GM12878 (cell line): ENCODE data around the gene PPM1A. TPM values are rescaled to one million over a fixed set of nuclear protein-coding genes. Genes with fewer than 3 reads are reported as not detected.

Experiments
- ATAC-seq: fragments of 200-7000 bp; cut with Tn5 transposase; 3 replicates; pipeline ENCODE4 v1.9.1; 2020; ENCODE audit warnings: mild to moderate bottlenecking, moderate library complexity
- Bru-seq: library from RNA; stranded (reverse); fragments of 400-500 nt; gene quantifications from one replicate; lab custom pipeline; 2021; lab: Mats Ljungman, UMichigan
- BruChase-seq, 2 experiments: library from RNA; stranded (reverse); fragments of 400-500 nt; gene quantifications; one replicate each; lab custom pipeline; 2021; lab: Mats Ljungman, UMichigan
- BruUV-seq: library from RNA; stranded (reverse); fragments of 400-500 nt; replicated peaks from 2 replicates; lab custom pipeline; 2021; lab: Mats Ljungman, UMichigan
- CTCF ChIA-PET: fragments of 300-600 bp; sonication (Branson Sonifier 250); formaldehyde crosslinking; extraction: SDS; loops from one replicate; lab custom pipeline; 2021; ENCODE audit warnings: inconsistent platforms; lab: Yijun Ruan, JAX
- POLR2A ChIA-PET: fragments of 350-600 bp; formaldehyde crosslinking; extraction: SDS; loops from one replicate; lab custom pipeline; 2021; ENCODE audit warnings: inconsistent platforms; lab: Charles Lee
- RAD21 ChIA-PET: fragments of 300-600 bp; sonication (Branson Sonifier 250); formaldehyde crosslinking; loops from one replicate; lab custom pipeline; 2023; ENCODE audit warnings: antibody characterized with exemption; ENCODE audit not compliant: unreplicated experiment; lab: Charles Lee
- SMC1A ChIA-PET: fragments of 300-600 bp; sonication (Branson Sonifier 250); formaldehyde crosslinking; loops from one replicate; lab custom pipeline; 2023; ENCODE audit not compliant: unreplicated experiment, uncharacterized antibody; lab: Charles Lee
- DNase-seq: peaks from one replicate; pipeline ENCODE4 v3.0.0-alpha.2; 2011; ENCODE audit warnings: low read depth, low spot score
- FAIRE-seq: peaks from 3 replicates; lab custom pipeline; 2011; peaks lifted over from hg19 to GRCh38; lab: Jason Lieb, UNC
- H2AFZ ChIP-seq: 2 replicates; pipeline ENCODE4 v1.6.0; 2011; ENCODE audit warnings: low read depth, low read length, control low read depth; ENCODE audit not compliant: control insufficient read depth
- H3K27ac ChIP-seq: 2 replicates; pipeline ENCODE4 v1.5.1; 2011; ENCODE audit warnings: control low read depth; ENCODE audit not compliant: control insufficient read depth, insufficient read depth
- H3K27me3 ChIP-seq, 2 experiments: replicated peaks in 1 of 2; 2 replicates each; pipeline versions ENCODE4 v1.6.0 to v1.6.1; 2011; ENCODE audit warnings: low read length in 1 of 2; ENCODE audit not compliant: control insufficient read depth in 2 of 2, insufficient read depth in 2 of 2
- H3K36me3 ChIP-seq, 2 experiments: 2 replicates each; pipeline ENCODE4 v1.5.1; 2011; ENCODE audit warnings: low read length in 1 of 2; ENCODE audit not compliant: control insufficient read depth in 2 of 2, insufficient read depth in 2 of 2
- H3K4me1 ChIP-seq: 2 replicates; pipeline ENCODE4 v1.6.1; 2011; ENCODE audit warnings: mild to moderate bottlenecking, low read length, moderate library complexity, mixed read lengths; ENCODE audit not compliant: control insufficient read depth, insufficient read depth
- H3K4me2 ChIP-seq: 2 replicates; pipeline ENCODE4 v1.6.0; 2011; ENCODE audit warnings: control low read depth; ENCODE audit not compliant: control insufficient read depth, insufficient read depth
- H3K4me3 ChIP-seq: fragments of 200-600 bp; sonication (generic); 2 replicates; pipeline ENCODE4 v1.5.1; 2016
- H3K79me2 ChIP-seq: 2 replicates; pipeline ENCODE4 v1.6.0; 2011; ENCODE audit warnings: low read length; ENCODE audit not compliant: control insufficient read depth, insufficient read depth
- H3K9ac ChIP-seq: 2 replicates; pipeline ENCODE4 v1.8.0; 2011; ENCODE audit warnings: low read length, control low read depth, mixed read lengths; ENCODE audit not compliant: control insufficient read depth, insufficient read depth
- H3K9me3 ChIP-seq: replicated peaks from 3 replicates; pipeline ENCODE4 v1.5.1; 2011; ENCODE audit warnings: mild to moderate bottlenecking, low read length; ENCODE audit not compliant: control insufficient read depth, insufficient read depth
- H4K20me1 ChIP-seq: 2 replicates; pipeline ENCODE4 v1.6.0; 2011; ENCODE audit not compliant: control insufficient read depth, insufficient read depth
- CREB1 ChIP-seq: IDR thresholded peaks from 2 replicates; pipeline ENCODE4 v1.6.1; 2012; ENCODE audit warnings: low read depth, mild to moderate bottlenecking, inconsistent platforms
- HDAC6 ChIP-seq: fragments of 200-600 bp; sonication (generic); IDR thresholded peaks from one replicate; pipeline ENCODE4 v1.8.0; 2017; ENCODE audit warnings: antibody characterized with exemption; ENCODE audit not compliant: unreplicated experiment
- STAT1 ChIP-seq: fragments of 450-650 bp; conservative IDR thresholded peaks from 2 replicates; pipeline ENCODE4 v1.6.1; 2014; ENCODE audit warnings: antibody characterized with exemption, mild to moderate bottlenecking
- SUPT20H ChIP-seq: IDR thresholded peaks from 2 replicates; pipeline ENCODE4 v1.6.1; 2011; ENCODE audit warnings: low read depth, mild to moderate bottlenecking, low read length, moderate library complexity, borderline replicate concordance; ENCODE audit not compliant: control insufficient read depth
- TCF3 ChIP-seq: IDR thresholded peaks from 2 replicates; pipeline ENCODE4 v1.6.1; 2012; ENCODE audit warnings: low read depth, mild to moderate bottlenecking, low read length, borderline replicate concordance; ENCODE audit not compliant: insufficient read depth
- WGBS: methylation state at CpG from one replicate; pipeline ENCODE4 v1.1.6; 2016; ENCODE audit warnings: low lambda C conversion rate; ENCODE audit not compliant: insufficient replicate concordance, insufficient coverage; ENCODE audit errors: missing lambda C conversion rate; 5-methylcytosine and 5-hydroxymethylcytosine counted together
- in situ Hi-C: fragments of 300-500 bp; cut with MboI; formaldehyde crosslinking; loops from 9 replicates; pipeline ENCODE4 v1.14.3; 2018; ENCODE audit warnings: mixed read lengths
- intact Hi-C: fragments of 100-400 bp; cut with micrococcal nuclease; formaldehyde crosslinking; loops from one replicate; pipeline ENCODE4 v1.14.2; 2022; ENCODE audit not compliant: unreplicated experiment
- long read RNA-seq, 2 experiments: library from polyadenylated mRNA; unstranded; transcript quantifications; one replicate each; pipeline ENCODE4 v2.0.0, GENCODE V29; 2019 to 2020
- polyA minus RNA-seq, 3 experiments: library from RNA; depleted of rRNA, polyadenylated mRNA; stranded (reverse); fragments of >200 nt; gene quantifications; 2 replicates each; pipeline ENCODE4 v1.2.3, GENCODE V29; 2011
- polyA plus RNA-seq, 11 experiments: library from polyadenylated mRNA; depleted of rRNA in 4 of 11; unstranded in 6 of 11; stranded (reverse) in 5 of 11; fragments of >200 nt; fragmentation: Nextera tagmentation in 4 of 11; fragmentation: Illumina TruSeq in 1 of 11; extraction: Ambion mirVana in 4 of 11; extraction: Trizol in 1 of 11; gene quantifications; 1 replicate in 1 of 11; 2 replicates in 10 of 11; pipeline versions ENCODE4 v1.2.1 to v1.2.3, GENCODE V29; 2011 to 2016; ENCODE audit warnings: inconsistent platforms in 2 of 11, missing spikeins in 2 of 11, low read depth in 1 of 11
- total RNA-seq, 4 experiments: library from RNA; depleted of rRNA in 3 of 4; stranded (reverse); fragments of >200 nt in 3 of 4; fragmentation: Illumina TruSeq in 1 of 4; extraction: Trizol in 1 of 4; gene quantifications; 2 replicates each; pipeline versions ENCODE4 v1.2.1 to v1.2.3, GENCODE V29; 2013 to 2021
- TF ChIP-seq, protein P1 (sequence below): fragments of 150-350 bp; IDR thresholded peaks from 2 replicates; pipeline ENCODE4 v1.6.1; 2016; ENCODE audit warnings: low read depth, low read length
- TF ChIP-seq, protein P2 (sequence below): fragments of 450-650 bp; IDR thresholded peaks from 2 replicates; pipeline ENCODE4 v1.6.1; 2017; ENCODE audit warnings: mild to moderate bottlenecking, moderate library complexity
- TF ChIP-seq, protein P3 (sequence below): IDR thresholded peaks from 2 replicates; pipeline ENCODE4 v1.6.1; 2012; ENCODE audit warnings: low read depth, low read length, improper control_type of control experiment

The PPM1A gene
- total RNA-seq (2013; cell fraction: nucleolus; rRNA removed), result 212 and 214 TPM in 2 replicates
- total RNA-seq (2014; rRNA removed) (16.8 and 25.3 TPM in 2 replicates), total RNA-seq (2014; rRNA removed; fragmentation: Illumina TruSeq; extraction: Trizol) (35.1 and 35.3 TPM in 2 replicates), total RNA-seq (2021) (66.2 and 73.1 TPM in 2 replicates), polyA plus RNA-seq (2011; rRNA removed) (124 and 181 TPM in 2 replicates), polyA plus RNA-seq (2014; fragmentation: Illumina TruSeq; extraction: Trizol) (55.7 and 77.5 TPM in 2 replicates), polyA plus RNA-seq (2014; fragmentation: Nextera tagmentation; extraction: Ambion mirVana) (10 to 100 TPM; 49.0 to 58.6 TPM), polyA plus RNA-seq (2014; rRNA removed) (40.3 and 45.0 TPM in 2 replicates), polyA plus RNA-seq (2016; fragmentation: Nextera tagmentation; extraction: Ambion mirVana) (10 to 100 TPM; 29.0 to 29.8 TPM), polyA minus RNA-seq (2011; rRNA and poly(A)+ RNA removed) (140 and 261 TPM in 2 replicates), Bru-seq, nascent RNA (percentile 99 among the genes with signal in this experiment), BruChase-seq, experiment 1, labeled RNA remaining after a 6-hour chase (percentile 98 among the genes with signal in this experiment), BruChase-seq, experiment 2, labeled RNA remaining after a 2-hour chase (percentile 98 among the genes with signal in this experiment)
- 48.8 TPM for polyA plus RNA-seq (2011; ENCODE audit: low read depth)
- polyA plus RNA-seq (2011; cell fraction: cytosol; rRNA removed), result 29.7 and 36.5 TPM in 2 replicates
- polyA plus RNA-seq (2011; cell fraction: nucleus; rRNA removed), result 131 and 153 TPM in 2 replicates
- 60.8 and 61.6 TPM in 2 replicates for polyA plus RNA-seq (2012)
- polyA minus RNA-seq (2011; cell fraction: cytosol; rRNA and poly(A)+ RNA removed), result 37.6 and 52.6 TPM in 2 replicates
- 44.7 and 63.4 TPM in 2 replicates for polyA minus RNA-seq (2011; cell fraction: nucleus; rRNA and poly(A)+ RNA removed)
- long read RNA-seq, experiment 1, full-length matches to known transcripts, result 5 of 10 reads
- long read RNA-seq, experiment 1, partial matches to known transcripts, result 3 of 10 reads
- long read RNA-seq, experiment 1, other reads (novel, unspliced or antisense), result 2 of 10 reads
- long read RNA-seq, experiment 2, full-length matches to known transcripts, result 11 of 53 reads
- long read RNA-seq, experiment 2, partial matches to known transcripts, result 14 of 53 reads
- long read RNA-seq, experiment 2, other reads (novel, unspliced or antisense), result 28 of 53 reads

DNA sequence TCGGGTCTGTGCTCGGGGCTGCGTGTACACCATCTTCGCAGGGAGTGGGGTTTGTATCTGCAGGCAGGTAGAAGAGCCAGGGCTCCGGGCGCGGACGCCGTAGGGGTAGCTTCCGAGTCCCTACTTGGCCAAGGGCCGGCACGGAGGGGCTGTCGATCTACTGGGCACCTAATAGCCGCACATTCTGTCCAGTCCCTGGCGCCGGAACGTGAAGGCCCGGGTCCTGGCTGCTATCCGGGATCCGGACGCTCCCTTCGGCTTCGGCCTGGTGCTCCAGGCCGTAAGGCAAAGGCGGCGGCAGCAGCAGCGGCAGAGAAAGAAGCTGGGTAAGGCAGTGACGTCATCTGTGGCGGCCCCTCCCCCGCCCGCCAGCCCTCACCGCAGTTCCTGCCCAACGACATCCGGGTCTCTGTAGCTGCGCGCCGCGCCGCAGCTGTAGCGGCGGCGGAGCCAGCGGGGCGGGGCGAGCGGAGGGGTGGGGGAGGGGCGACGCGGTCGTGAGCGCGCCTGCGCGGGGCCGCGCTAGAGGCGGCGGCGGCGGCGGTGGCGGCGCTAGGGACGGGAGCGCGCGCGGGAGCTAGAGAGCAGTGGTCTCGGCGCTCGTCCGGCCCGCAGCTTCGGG, at the start of gene PPM1A:
Gene PPM1A (plus strand): TSS at position 525 of the 622 bp plus-strand sequence. CDS start 33,483 bp downstream, outside the sequence.
- no peaks in the 10 kb centered on the region; the same call in 2 of the 3 replicates for H3K9me3 ChIP-seq
- in situ Hi-C loops (no loop called here), intact Hi-C loops (loop anchor here (1.0 to 2.0 kb wide), 3 partner anchors 37 to 156 kb away; no protein-coding TSS in a partner anchor)
- ATAC-seq (peak; percentile 69), DNase-seq (peak; percentile 73), FAIRE-seq (peak; percentile 70)
- CTCF ChIA-PET, result interaction anchor here (0.7 to 4.7 kb wide), 11 partner anchors 17 to 313 kb away, joined by 3 to 38 read pairs (median 9); no protein-coding TSS in a partner anchor
- peak within 1 kb of the TSS; percentile 89 for H3K4me2 ChIP-seq
- WGBS, result under 1% methylated on average over 27 of the region's 74 CpGs
- RAD21 ChIA-PET, result interaction anchor here (0.6 to 17.9 kb wide), 21 partner anchors 8 to 309 kb away, joined by 3 to 446 read pairs (median 5); partner anchors contain the start of gene DHRS7
- H3K9ac ChIP-seq, result peak within 1 kb of the TSS; percentile 94
- SMC1A ChIA-PET, result interaction anchor here (0.8 to 7.5 kb wide), 18 partner anchors 9 to 284 kb away, joined by 3 to 117 read pairs (median 8); partner anchors contain the start of gene DHRS7
- no peaks in the 10 kb centered on the region for H4K20me1 ChIP-seq
- peak within 1 kb of the TSS; percentile 76 for H2AFZ ChIP-seq
- peaks cover 13% of the 10 kb centered on the region for H3K4me1 ChIP-seq
- H3K79me2 ChIP-seq, result peaks cover 51% of the 10 kb centered on the region
- POLR2A ChIA-PET, result interaction anchor here (0.7 to 5.7 kb wide), 14 partner anchors 9 to 156 kb away, joined by 3 to 251 read pairs (median 5); partner anchors contain the start of gene PCNX4
- H3K4me3 ChIP-seq, result peak within 1 kb of the TSS; percentile 87
- H3K27me3 ChIP-seq, result no peaks in the 10 kb centered on the region
- no TSS peak for BruUV-seq
- no peaks in the 10 kb centered on the region; a peak in 1 of 4 replicates for H3K36me3 ChIP-seq
- peak within 1 kb of the TSS; percentile 100 for H3K27ac ChIP-seq
- TF ChIP-seq HDAC6 (no peak), TCF3 (no peak), SUPT20H (no peak), CREB1 (peak; percentile 91), STAT1 (no peak; the same call in 1 of the 2 replicates)
- TF ChIP-seq, protein P1, sequence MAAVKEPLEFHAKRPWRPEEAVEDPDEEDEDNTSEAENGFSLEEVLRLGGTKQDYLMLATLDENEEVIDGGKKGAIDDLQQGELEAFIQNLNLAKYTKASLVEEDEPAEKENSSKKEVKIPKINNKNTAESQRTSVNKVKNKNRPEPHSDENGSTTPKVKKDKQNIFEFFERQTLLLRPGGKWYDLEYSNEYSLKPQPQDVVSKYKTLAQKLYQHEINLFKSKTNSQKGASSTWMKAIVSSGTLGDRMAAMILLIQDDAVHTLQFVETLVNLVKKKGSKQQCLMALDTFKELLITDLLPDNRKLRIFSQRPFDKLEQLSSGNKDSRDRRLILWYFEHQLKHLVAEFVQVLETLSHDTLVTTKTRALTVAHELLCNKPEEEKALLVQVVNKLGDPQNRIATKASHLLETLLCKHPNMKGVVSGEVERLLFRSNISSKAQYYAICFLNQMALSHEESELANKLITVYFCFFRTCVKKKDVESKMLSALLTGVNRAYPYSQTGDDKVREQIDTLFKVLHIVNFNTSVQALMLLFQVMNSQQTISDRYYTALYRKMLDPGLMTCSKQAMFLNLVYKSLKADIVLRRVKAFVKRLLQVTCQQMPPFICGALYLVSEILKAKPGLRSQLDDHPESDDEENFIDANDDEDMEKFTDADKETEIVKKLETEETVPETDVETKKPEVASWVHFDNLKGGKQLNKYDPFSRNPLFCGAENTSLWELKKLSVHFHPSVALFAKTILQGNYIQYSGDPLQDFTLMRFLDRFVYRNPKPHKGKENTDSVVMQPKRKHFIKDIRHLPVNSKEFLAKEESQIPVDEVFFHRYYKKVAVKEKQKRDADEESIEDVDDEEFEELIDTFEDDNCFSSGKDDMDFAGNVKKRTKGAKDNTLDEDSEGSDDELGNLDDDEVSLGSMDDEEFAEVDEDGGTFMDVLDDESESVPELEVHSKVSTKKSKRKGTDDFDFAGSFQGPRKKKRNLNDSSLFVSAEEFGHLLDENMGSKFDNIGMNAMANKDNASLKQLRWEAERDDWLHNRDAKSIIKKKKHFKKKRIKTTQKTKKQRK, result no peak
- TF ChIP-seq, protein P2, sequence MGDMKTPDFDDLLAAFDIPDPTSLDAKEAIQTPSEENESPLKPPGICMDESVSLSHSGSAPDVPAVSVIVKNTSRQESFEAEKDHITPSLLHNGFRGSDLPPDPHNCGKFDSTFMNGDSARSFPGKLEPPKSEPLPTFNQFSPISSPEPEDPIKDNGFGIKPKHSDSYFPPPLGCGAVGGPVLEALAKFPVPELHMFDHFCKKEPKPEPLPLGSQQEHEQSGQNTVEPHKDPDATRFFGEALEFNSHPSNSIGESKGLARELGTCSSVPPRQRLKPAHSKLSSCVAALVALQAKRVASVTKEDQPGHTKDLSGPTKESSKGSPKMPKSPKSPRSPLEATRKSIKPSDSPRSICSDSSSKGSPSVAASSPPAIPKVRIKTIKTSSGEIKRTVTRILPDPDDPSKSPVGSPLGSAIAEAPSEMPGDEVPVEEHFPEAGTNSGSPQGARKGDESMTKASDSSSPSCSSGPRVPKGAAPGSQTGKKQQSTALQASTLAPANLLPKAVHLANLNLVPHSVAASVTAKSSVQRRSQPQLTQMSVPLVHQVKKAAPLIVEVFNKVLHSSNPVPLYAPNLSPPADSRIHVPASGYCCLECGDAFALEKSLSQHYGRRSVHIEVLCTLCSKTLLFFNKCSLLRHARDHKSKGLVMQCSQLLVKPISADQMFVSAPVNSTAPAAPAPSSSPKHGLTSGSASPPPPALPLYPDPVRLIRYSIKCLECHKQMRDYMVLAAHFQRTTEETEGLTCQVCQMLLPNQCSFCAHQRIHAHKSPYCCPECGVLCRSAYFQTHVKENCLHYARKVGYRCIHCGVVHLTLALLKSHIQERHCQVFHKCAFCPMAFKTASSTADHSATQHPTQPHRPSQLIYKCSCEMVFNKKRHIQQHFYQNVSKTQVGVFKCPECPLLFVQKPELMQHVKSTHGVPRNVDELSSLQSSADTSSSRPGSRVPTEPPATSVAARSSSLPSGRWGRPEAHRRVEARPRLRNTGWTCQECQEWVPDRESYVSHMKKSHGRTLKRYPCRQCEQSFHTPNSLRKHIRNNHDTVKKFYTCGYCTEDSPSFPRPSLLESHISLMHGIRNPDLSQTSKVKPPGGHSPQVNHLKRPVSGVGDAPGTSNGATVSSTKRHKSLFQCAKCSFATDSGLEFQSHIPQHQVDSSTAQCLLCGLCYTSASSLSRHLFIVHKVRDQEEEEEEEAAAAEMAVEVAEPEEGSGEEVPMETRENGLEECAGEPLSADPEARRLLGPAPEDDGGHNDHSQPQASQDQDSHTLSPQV, result peak; percentile 80; the same call in 1 of the 2 replicates
- TF ChIP-seq, protein P3, sequence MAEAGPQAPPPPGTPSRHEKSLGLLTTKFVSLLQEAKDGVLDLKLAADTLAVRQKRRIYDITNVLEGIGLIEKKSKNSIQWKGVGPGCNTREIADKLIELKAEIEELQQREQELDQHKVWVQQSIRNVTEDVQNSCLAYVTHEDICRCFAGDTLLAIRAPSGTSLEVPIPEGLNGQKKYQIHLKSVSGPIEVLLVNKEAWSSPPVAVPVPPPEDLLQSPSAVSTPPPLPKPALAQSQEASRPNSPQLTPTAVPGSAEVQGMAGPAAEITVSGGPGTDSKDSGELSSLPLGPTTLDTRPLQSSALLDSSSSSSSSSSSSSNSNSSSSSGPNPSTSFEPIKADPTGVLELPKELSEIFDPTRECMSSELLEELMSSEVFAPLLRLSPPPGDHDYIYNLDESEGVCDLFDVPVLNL, result no peak; the same call in 1 of the 2 replicates
